Ascending aorta (tissue), 2 donors: Measurements from ENCODE around the gene CKAP4. TPM values are rescaled to one million over a fixed set of nuclear protein-coding genes. Genes with fewer than 3 reads are reported as not detected.

ENCODE experiments used
- DNase-seq, 2 donors: peaks; one replicate each; pipeline ENCODE4 v3.0.0-alpha.2; 2019; ENCODE audit warnings: low spot score in 2 of 2
- H3K27ac ChIP-seq, 2 donors: fragments of 200-600 bp; sonication (generic); one replicate each; pipeline ENCODE4 v1.5.1; 2016 to 2017; ENCODE audit warnings: mild to moderate bottlenecking in 1 of 2
- H3K27me3 ChIP-seq: fragments of 200-600 bp; sonication (generic); one replicate; pipeline ENCODE4 v1.5.1; 2017
- H3K36me3 ChIP-seq, 2 donors: fragments of 200-600 bp; sonication (generic); one replicate each; pipeline ENCODE4 v1.5.1; 2016
- H3K4me1 ChIP-seq, 2 donors: fragments of 200-600 bp; sonication (generic); one replicate each; pipeline ENCODE4 v1.5.1; 2016 to 2017; ENCODE audit warnings: mild to moderate bottlenecking in 1 of 2
- H3K4me3 ChIP-seq, 2 donors: fragments of 200-600 bp; sonication (generic); one replicate each; pipeline ENCODE4 v1.5.1; 2016 to 2017; ENCODE audit warnings: mild to moderate bottlenecking in 1 of 2
- H3K9me3 ChIP-seq, 2 donors: fragments of 200-600 bp; sonication (generic); one replicate each; pipeline ENCODE4 v1.5.1; 2016
- intact Hi-C: fragments of 100-400 bp; cut with DNase I; formaldehyde crosslinking; loops from one replicate; pipeline ENCODE4 v1.15.1; 2023
- total RNA-seq: library from RNA; depleted of rRNA; stranded (reverse); fragments of >200 nt; gene quantifications from one replicate; pipeline ENCODE4 v1.1.0, GENCODE V29; 2016
- TF ChIP-seq, protein P1 (sequence below), 3 experiments: fragments of 200-600 bp in 2 of 3; fragments of 450-650 bp in 1 of 3; sonication (generic) in 2 of 3; IDR thresholded peaks; one replicate each; pipeline ENCODE4 v1.5.1; 2016 to 2019; ENCODE audit warnings: antibody characterized with exemption in 3 of 3, mild to moderate bottlenecking in 1 of 3, moderate library complexity in 1 of 3

CKAP4 gene
- total RNA-seq, 1 donor from 2014 or later, result 116 TPM

- Histone ChIP-seq H3K27ac (no peak overlapping the region), H3K4me3 (no peak overlapping the region), H3K9me3 (no peaks in the 10 kb centered on the region), H3K27me3 (no peaks in the 10 kb centered on the region), H3K4me1 (peaks cover 0 to 5% of the 10 kb centered on the region in 2 donors), H3K36me3 (no peaks in the 10 kb centered on the region)
- TF ChIP-seq, protein P1, sequence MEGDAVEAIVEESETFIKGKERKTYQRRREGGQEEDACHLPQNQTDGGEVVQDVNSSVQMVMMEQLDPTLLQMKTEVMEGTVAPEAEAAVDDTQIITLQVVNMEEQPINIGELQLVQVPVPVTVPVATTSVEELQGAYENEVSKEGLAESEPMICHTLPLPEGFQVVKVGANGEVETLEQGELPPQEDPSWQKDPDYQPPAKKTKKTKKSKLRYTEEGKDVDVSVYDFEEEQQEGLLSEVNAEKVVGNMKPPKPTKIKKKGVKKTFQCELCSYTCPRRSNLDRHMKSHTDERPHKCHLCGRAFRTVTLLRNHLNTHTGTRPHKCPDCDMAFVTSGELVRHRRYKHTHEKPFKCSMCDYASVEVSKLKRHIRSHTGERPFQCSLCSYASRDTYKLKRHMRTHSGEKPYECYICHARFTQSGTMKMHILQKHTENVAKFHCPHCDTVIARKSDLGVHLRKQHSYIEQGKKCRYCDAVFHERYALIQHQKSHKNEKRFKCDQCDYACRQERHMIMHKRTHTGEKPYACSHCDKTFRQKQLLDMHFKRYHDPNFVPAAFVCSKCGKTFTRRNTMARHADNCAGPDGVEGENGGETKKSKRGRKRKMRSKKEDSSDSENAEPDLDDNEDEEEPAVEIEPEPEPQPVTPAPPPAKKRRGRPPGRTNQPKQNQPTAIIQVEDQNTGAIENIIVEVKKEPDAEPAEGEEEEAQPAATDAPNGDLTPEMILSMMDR (IDR thresholded peaks at IDR 0.05), result no peak
- DNase-seq, result no peak
- intact Hi-C loops, result no loop called here
Measured at GRCh38 chr12:106189341-106189740, 58.5 kb downstream of the CKAP4 start.

- intact Hi-C loops, result no loop called here
- TF ChIP-seq, protein P1 (IDR thresholded peaks at IDR 0.05), result no peak
Measured at GRCh38 chr12:106188256-106188655, 59.6 kb downstream of the CKAP4 start.

More at GRCh38 chr12:106188256-106188655, 59.6 kb downstream of the CKAP4 start:
- Histone ChIP-seq H3K9me3 (no peaks in the 10 kb centered on the region), H3K36me3 (no peaks in the 10 kb centered on the region), H3K27ac (no peak overlapping the region), H3K4me1 (no peaks in the 10 kb centered on the region), H3K4me3 (no peak overlapping the region), H3K27me3 (no peaks in the 10 kb centered on the region)
- DNase-seq, result no peak

Other genes with a start within 250 kb of the CKAP4 start
- 29.7 TPM for gene NUAK1, start 109.1 kb downstream of the CKAP4 start, total RNA-seq
- gene TCP11L2, start 54.7 kb upstream of the CKAP4 start, total RNA-seq, result 16.0 TPM
- 0.21 TPM for gene POLR3B, start 109.7 kb upstream of the CKAP4 start, total RNA-seq